Upper lobe of left lung (tissue), 6 donors: Measurements from ENCODE around the gene FNBP1L. TPM values are rescaled to one million over a fixed set of nuclear protein-coding genes. Genes with fewer than 3 reads are reported as not detected.

Experiments used
- ATAC-seq, 2 donors: fragments of 200-7000 bp; cut with Tn5 transposase; one replicate each; pipeline ENCODE4 v1.9.1; 2022; ENCODE audit warnings: mild to moderate bottlenecking in 2 of 2, moderate library complexity in 2 of 2; ENCODE audit not compliant: low FRiP score in 2 of 2
- DNase-seq, 2 donors: peaks; one replicate each; pipeline ENCODE4 v3.0.0-alpha.2; 2019 to 2020
- H3K27ac ChIP-seq, 4 donors: fragments of 200-600 bp; sonication (generic); one replicate each; pipeline ENCODE4 v1.5.1; 2016 to 2019
- H3K27me3 ChIP-seq, 4 donors: fragments of 200-600 bp; sonication (generic); one replicate each; pipeline ENCODE4 v1.5.1; 2017 to 2019
- H3K36me3 ChIP-seq, 4 donors: fragments of 200-600 bp; sonication (generic); one replicate each; pipeline ENCODE4 v1.5.1; 2016 to 2019
- H3K4me1 ChIP-seq, 4 donors: fragments of 200-600 bp; sonication (generic); one replicate each; pipeline ENCODE4 v1.5.1; 2018 to 2019
- H3K4me3 ChIP-seq, 4 donors: fragments of 200-600 bp; sonication (generic); one replicate each; pipeline ENCODE4 v1.5.1; 2017 to 2019; ENCODE audit warnings: mild to moderate bottlenecking in 2 of 4, moderate library complexity in 1 of 4
- H3K9me3 ChIP-seq, 4 donors: fragments of 200-600 bp; sonication (generic); one replicate each; pipeline ENCODE4 v1.5.1; 2018 to 2019
- EP300 ChIP-seq, 4 donors: sonication (generic); formaldehyde crosslinking; IDR thresholded peaks; one replicate each; pipeline ENCODE4 v1.5.1; 2017; ENCODE audit warnings: antibody characterized with exemption in 4 of 4, control low read depth in 2 of 4
- POLR2A ChIP-seq, 4 donors: fragments of 450-650 bp; IDR thresholded peaks; one replicate each; pipeline ENCODE4 v1.5.1; 2016 to 2017; ENCODE audit warnings: antibody characterized with exemption in 4 of 4, mild to moderate bottlenecking in 2 of 4
- POLR2AphosphoS5 ChIP-seq, 2 donors: sonication (generic); formaldehyde crosslinking; IDR thresholded peaks; one replicate each; pipeline ENCODE4 v1.5.1; 2017; ENCODE audit warnings: antibody characterized with exemption in 2 of 2
- WGBS, 2 donors: methylation state at CpG; one replicate each; pipeline ENCODE4 v1.1.5; 2017 to 2018; 5-methylcytosine and 5-hydroxymethylcytosine counted together
- total RNA-seq, 6 donors: library from RNA; depleted of rRNA in 4 of 6; stranded (reverse); fragments of >200 nt in 4 of 6; gene quantifications; one replicate each; pipeline versions ENCODE4 v1.1.0 to v1.2.1, GENCODE V29; 2016 to 2021
- TF ChIP-seq, protein P1 (sequence below), 6 experiments: fragments of 450-650 bp in 4 of 6; fragments of 200-600 bp in 2 of 6; sonication (generic) in 2 of 6; IDR thresholded peaks; one replicate each; pipeline ENCODE4 v1.5.1; 2016 to 2019; ENCODE audit warnings: antibody characterized with exemption in 6 of 6
- donor health status: DM: no; HTN: no; CAD: no; lungs with moderate emphysema.
- donor health status: DM: no; HTN: yes; CAD: no; lungs with severe emphysema.

The FNBP1L gene
- total RNA-seq, 6 donors from 2014 or later = 28.5 to 84.0 (median 34.0) TPM

DNA sequence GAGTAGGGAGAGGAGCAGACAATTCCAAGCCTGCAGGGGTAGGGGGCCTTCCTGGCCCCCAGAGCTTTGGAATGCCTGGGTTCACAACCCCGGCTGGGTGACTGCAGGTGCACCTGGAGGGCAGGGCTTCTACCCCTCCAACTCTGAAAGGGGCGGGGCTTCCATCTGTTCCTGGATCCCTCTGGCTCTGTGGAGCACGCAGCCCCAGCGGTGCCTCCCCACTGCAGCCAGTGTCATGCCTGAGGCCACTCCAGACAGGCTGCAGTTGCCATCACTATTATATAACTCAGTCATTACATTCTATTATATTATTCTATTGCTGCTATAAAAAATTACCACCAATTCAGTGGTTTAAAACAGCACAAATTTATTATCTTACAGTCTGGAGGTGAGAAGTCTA, 12.5 kb upstream of the FNBP1L start:
- DNase-seq = no peak
- Histone ChIP-seq H3K27ac (no peak overlapping the region), H3K4me3 (no peak overlapping the region), H3K9me3 (no peaks in the 10 kb centered on the region), H3K27me3 (no peaks in the 10 kb centered on the region), H3K4me1 (peaks cover 0 to 6% (median 0%) of the 10 kb centered on the region in 4 donors), H3K36me3 (no peaks in the 10 kb centered on the region)
- no peak for ATAC-seq
- 83 to 84% methylated on average over 4 of the region's 4 CpGs for WGBS, 2 donors
- no peak for TF ChIP-seq POLR2A (IDR thresholded peaks at IDR 0.05)
- TF ChIP-seq POLR2AphosphoS5 (IDR thresholded peaks at IDR 0.05) = no peak
- no peak for TF ChIP-seq EP300 (IDR thresholded peaks at IDR 0.05)
- TF ChIP-seq, protein P1, sequence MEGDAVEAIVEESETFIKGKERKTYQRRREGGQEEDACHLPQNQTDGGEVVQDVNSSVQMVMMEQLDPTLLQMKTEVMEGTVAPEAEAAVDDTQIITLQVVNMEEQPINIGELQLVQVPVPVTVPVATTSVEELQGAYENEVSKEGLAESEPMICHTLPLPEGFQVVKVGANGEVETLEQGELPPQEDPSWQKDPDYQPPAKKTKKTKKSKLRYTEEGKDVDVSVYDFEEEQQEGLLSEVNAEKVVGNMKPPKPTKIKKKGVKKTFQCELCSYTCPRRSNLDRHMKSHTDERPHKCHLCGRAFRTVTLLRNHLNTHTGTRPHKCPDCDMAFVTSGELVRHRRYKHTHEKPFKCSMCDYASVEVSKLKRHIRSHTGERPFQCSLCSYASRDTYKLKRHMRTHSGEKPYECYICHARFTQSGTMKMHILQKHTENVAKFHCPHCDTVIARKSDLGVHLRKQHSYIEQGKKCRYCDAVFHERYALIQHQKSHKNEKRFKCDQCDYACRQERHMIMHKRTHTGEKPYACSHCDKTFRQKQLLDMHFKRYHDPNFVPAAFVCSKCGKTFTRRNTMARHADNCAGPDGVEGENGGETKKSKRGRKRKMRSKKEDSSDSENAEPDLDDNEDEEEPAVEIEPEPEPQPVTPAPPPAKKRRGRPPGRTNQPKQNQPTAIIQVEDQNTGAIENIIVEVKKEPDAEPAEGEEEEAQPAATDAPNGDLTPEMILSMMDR (IDR thresholded peaks at IDR 0.05) = no peak

DNA sequence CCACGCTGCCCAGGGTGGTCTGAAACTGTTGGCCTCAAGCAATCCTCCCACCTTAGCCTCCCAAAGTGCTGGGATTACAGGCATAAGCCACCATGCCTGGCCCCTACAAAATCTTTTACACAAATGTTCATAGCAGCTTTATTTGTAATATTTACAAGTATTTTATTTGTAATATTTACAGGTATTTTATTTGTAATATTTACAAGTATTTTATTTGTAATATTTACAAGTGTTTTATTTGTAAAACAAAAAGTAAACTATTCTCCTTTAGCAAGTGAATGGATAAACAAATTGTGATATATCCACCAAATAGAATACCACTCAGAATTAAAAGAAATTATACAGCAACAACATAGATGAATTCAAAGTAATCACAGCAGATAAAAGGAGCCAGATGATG, 11.4 kb upstream of the FNBP1L start:
- WGBS, 2 donors = 87 to 88% methylated on average over 1 of the region's 1 CpG
- DNase-seq = no peak
- Histone ChIP-seq H3K27me3 (no peaks in the 10 kb centered on the region), H3K36me3 (no peaks in the 10 kb centered on the region), H3K9me3 (no peaks in the 10 kb centered on the region), H3K4me3 (no peak overlapping the region), H3K4me1 (peaks cover 0 to 6% (median 0%) of the 10 kb centered on the region in 4 donors), H3K27ac (no peak overlapping the region)
- ATAC-seq = no peak
- TF ChIP-seq, protein P1 (IDR thresholded peaks at IDR 0.05) = no peak
- TF ChIP-seq EP300 (IDR thresholded peaks at IDR 0.05) = no peak
- TF ChIP-seq POLR2AphosphoS5 (IDR thresholded peaks at IDR 0.05) = no peak
- TF ChIP-seq POLR2A (IDR thresholded peaks at IDR 0.05) = no peak

DNA sequence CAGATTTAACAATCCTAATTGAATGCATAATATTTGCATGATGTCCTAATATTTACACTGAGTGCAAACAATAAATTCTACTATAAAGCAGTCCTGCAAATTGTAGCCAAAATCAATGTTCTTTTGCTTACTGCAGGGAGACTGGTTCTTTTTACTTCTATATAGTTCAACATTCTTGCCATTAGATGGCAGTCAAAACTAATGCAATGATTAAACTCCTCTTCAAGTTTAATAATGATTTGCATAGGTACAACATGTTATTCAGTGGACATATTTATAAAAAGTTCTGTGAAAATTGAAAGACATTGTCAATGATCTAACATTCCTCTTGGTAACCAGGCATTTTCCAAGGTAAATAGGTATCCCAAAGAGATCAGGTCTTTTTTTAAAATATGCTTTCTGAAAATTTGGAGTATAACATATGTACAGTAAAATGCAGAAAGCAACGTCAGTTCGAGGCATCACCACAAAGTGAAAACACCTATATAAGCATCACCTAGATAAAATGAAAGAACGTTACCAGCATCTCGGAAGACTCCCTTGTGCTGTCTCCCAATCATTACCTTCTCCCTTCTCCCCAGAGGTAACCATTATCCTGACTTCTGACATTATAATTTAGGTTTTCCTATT, 9.8 kb upstream of the FNBP1L start:
- DNase-seq (no peak), ATAC-seq (peak in 1 of 2 donors; percentile 75)
- TF ChIP-seq, protein P1 (IDR thresholded peaks at IDR 0.05) = peak; percentile 37 to 73 (median 60)
- no peak for TF ChIP-seq POLR2AphosphoS5 (IDR thresholded peaks at IDR 0.05)
- peaks cover 0 to 13% (median 0%) of the 10 kb centered on the region in 4 donors for H3K4me1 ChIP-seq
- no peak overlapping the region for H3K27ac ChIP-seq
- WGBS, 2 donors = 48% methylated on average over 4 of the region's 4 CpGs
- H3K27me3 ChIP-seq = no peaks in the 10 kb centered on the region
- H3K4me3 ChIP-seq = no peak overlapping the region
- no peaks in the 10 kb centered on the region for H3K9me3 ChIP-seq
- H3K36me3 ChIP-seq = no peaks in the 10 kb centered on the region

DNA sequence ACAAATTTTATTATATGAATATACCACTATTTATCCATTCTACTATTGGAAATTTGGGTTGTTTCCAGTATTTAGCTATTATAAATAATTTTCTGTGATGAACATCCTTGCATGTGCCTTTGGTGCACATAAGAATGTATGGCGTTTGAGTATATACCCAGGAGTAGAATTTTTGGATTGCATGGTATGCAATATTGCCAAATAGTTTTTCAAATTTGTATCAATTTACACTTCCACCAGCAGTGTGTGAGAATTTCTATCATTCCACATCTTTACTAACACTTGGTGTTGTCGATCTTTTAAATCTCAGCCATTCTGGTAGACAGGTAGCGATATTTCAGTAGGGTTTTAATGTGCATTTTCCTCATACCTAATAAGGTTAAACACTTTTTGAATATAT, 9.2 kb upstream of the FNBP1L start:
- TF ChIP-seq POLR2AphosphoS5 (IDR thresholded peaks at IDR 0.05) (no peak), POLR2A (IDR thresholded peaks at IDR 0.05) (no peak), EP300 (IDR thresholded peaks at IDR 0.05) (no peak)
- TF ChIP-seq, protein P1 (IDR thresholded peaks at IDR 0.05) = no peak
- ATAC-seq = no peak
- no peaks in the 10 kb centered on the region for H3K9me3 ChIP-seq
- no peak for DNase-seq
- H3K4me1 ChIP-seq = peaks cover 0 to 13% (median 0%) of the 10 kb centered on the region in 4 donors
- no peaks in the 10 kb centered on the region for H3K27me3 ChIP-seq
- no peaks in the 10 kb centered on the region for H3K36me3 ChIP-seq
- no peak overlapping the region for H3K27ac ChIP-seq
- 89 to 92% methylated on average over 3 of the region's 3 CpGs for WGBS, 2 donors
- H3K4me3 ChIP-seq = no peak overlapping the region

DNA sequence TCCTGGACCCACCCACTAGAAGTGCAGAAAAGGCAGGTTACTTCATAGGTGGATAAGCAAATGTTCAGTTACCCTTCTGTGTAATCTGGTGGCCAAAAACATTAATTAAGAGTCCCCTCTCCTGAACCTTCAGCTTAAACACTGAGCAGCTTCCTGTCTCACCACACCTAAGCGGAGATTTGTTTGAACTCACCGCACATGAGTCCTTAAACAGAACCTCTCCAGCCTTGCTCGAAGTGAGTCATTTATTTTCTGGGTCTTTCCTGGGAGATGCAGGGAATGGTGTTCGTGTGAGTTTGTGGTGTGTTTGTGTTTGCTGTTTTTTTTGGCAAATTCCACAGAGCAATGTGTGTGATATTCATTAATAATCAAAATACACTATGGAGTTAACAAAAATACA, 7.6 kb upstream of the FNBP1L start:
- Histone ChIP-seq H3K4me3 (no peak overlapping the region), H3K27me3 (no peaks in the 10 kb centered on the region), H3K4me1 (peaks cover 0 to 13% (median 0%) of the 10 kb centered on the region in 4 donors), H3K9me3 (no peaks in the 10 kb centered on the region), H3K27ac (peak overlapping the region in 1 of 4 donors; percentile 6), H3K36me3 (no peaks in the 10 kb centered on the region)
- 48 to 60% methylated on average over 4 of the region's 4 CpGs for WGBS, 2 donors
- TF ChIP-seq EP300 (IDR thresholded peaks at IDR 0.05) (no peak), POLR2AphosphoS5 (IDR thresholded peaks at IDR 0.05) (no peak), POLR2A (IDR thresholded peaks at IDR 0.05) (no peak)
- TF ChIP-seq, protein P1 (IDR thresholded peaks at IDR 0.05) = no peak
- peak in 1 of 2 donors; percentile 57 for ATAC-seq
- DNase-seq = no peak
